Mesothelial cell of epicardium (in vitro differentiated cells): ENCODE data around the gene MRC2. TPM values are rescaled to one million over a fixed set of nuclear protein-coding genes. Genes with fewer than 3 reads are reported as not detected.

ENCODE experiments used
- DNase-seq, 2 experiments: peaks; one replicate each; pipeline ENCODE4 v3.0.0; 2021; ENCODE audit warnings: low spot score in 2 of 2; ENCODE audit not compliant: unreplicated experiment in 2 of 2
- H3K27ac Mint-ChIP-seq: 2 replicates; pipeline ENCODE4 v1.8.0; 2021; ENCODE audit warnings: mixed read lengths
- H3K27me3 Mint-ChIP-seq: 2 replicates; pipeline ENCODE4 v1.8.0; 2021; ENCODE audit warnings: low read depth, mixed read lengths
- H3K36me3 Mint-ChIP-seq: 2 replicates; pipeline ENCODE4 v1.8.0; 2021; ENCODE audit warnings: mixed read lengths
- H3K4me1 Mint-ChIP-seq: 2 replicates; pipeline ENCODE4 v1.8.0; 2021; ENCODE audit warnings: mixed read lengths
- H3K4me3 Mint-ChIP-seq: 2 replicates; pipeline ENCODE4 v1.8.0; 2021; ENCODE audit warnings: mild to moderate bottlenecking, moderate library complexity, mixed read lengths
- H3K9me3 Mint-ChIP-seq: 2 replicates; pipeline ENCODE4 v1.8.0; 2021; ENCODE audit warnings: mixed read lengths
- total RNA-seq: library from RNA; stranded (reverse); gene quantifications from 3 replicates; pipeline ENCODE4 v1.2.1, GENCODE V29; 2021
- TF ChIP-seq, protein P1 (sequence below): fragments of 200-600 bp; sonication (generic); IDR thresholded peaks from one replicate; pipeline ENCODE4 v1.5.0; 2021; ENCODE audit warnings: antibody characterized with exemption; ENCODE audit not compliant: unreplicated experiment

The MRC2 gene
- total RNA-seq, 1 donor from 2014 or later: 120 TPM

DNA sequence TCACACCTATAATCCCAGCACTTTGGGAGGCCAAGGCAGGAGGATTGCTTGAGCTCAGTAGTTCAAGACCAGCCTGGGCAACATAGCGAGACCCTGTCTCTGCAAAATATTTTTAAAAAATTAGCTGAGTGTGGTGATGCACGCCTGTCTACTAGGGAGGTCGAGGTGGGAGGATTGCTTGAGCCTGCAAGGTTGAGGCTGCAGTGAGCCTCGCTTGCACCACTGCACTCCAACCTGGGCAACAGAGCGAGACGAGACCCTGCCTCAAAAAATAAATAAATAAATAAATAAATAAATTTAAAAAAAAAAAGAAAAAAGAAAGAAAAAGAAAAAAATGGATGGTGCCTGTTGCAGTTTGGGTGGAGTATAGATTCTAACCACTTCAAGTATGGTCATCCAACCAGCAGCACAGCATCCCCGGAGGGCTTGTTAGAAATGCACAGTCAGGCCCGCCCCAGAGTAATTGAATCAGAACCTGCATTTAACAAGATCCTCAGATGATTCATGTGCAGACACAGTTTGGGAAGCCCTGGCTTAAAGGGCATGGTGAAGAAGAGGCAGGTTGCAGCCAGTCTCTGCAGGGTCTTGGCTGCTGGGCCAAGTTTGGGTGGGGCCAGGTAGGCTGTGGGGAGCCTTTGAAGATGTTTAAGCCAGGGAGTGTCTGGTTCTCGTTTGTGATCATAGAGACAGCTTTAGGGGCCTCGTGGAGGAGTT lies 40.8 kb downstream of the MRC2 start:
- no peak overlapping the region for H3K27ac Mint-ChIP-seq
- no peak overlapping the region for H3K4me3 Mint-ChIP-seq
- DNase-seq: no peak
- H3K36me3 Mint-ChIP-seq: peaks cover 8% of the 10 kb centered on the region
- H3K27me3 Mint-ChIP-seq: no peaks in the 10 kb centered on the region
- H3K4me1 Mint-ChIP-seq: peaks cover 14% of the 10 kb centered on the region
- no peaks in the 10 kb centered on the region for H3K9me3 Mint-ChIP-seq
- TF ChIP-seq, protein P1, sequence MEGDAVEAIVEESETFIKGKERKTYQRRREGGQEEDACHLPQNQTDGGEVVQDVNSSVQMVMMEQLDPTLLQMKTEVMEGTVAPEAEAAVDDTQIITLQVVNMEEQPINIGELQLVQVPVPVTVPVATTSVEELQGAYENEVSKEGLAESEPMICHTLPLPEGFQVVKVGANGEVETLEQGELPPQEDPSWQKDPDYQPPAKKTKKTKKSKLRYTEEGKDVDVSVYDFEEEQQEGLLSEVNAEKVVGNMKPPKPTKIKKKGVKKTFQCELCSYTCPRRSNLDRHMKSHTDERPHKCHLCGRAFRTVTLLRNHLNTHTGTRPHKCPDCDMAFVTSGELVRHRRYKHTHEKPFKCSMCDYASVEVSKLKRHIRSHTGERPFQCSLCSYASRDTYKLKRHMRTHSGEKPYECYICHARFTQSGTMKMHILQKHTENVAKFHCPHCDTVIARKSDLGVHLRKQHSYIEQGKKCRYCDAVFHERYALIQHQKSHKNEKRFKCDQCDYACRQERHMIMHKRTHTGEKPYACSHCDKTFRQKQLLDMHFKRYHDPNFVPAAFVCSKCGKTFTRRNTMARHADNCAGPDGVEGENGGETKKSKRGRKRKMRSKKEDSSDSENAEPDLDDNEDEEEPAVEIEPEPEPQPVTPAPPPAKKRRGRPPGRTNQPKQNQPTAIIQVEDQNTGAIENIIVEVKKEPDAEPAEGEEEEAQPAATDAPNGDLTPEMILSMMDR: no peak

DNA sequence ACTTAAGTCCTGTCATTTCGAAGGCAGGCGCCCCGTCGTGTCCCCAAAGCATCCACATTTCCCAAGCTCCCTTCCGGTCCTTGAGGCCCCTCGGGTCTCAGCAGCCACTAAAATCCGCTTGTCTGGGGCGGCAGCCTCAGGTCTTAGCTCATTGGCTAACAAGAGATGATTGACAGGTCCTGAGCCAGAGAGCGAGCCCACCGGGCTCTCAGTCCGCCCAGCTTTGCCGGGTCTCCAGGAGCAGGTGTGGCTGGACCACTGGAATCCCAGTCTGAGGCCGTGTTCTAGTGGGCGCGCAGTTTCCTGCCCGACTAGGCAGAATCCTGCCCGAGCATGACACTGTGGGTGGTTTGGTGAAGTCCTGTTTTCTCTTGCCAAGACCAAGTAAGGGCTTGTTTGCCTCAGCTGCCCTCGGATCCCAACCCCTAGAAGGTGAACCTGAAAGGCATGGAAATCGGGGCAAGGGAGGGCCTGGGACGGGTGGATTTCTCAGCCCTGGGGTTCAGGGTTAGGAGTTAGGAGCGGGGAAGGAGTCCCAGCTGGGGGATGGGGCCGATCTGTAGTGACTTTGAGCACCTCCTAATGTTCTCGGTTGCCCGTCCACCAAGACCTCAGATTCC lies 42.8 kb downstream of the MRC2 start:
- no peak for DNase-seq
- Mint-ChIP-seq H3K4me3 (no peak overlapping the region), H3K27me3 (no peaks in the 10 kb centered on the region), H3K27ac (no peak overlapping the region), H3K9me3 (no peaks in the 10 kb centered on the region), H3K36me3 (peaks cover 5% of the 10 kb centered on the region), H3K4me1 (peaks cover 16% of the 10 kb centered on the region)
- TF ChIP-seq, protein P1: no peak

DNA sequence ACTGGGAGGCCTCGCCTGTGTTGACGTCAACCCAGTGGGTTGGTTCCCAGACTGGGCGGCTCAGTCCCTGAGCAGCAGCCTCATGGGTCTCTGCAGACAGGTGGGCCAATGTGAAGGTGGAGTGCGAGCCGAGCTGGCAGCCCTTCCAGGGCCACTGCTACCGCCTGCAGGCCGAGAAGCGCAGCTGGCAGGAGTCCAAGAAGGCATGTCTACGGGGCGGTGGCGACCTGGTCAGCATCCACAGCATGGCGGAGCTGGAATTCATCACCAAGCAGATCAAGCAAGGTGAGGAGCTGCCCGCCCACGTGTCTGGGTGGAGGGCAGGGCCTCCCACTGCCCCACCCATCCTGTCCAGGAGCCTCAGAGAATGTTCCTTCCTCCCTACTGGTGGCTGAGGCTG lies 44.1 kb downstream of the MRC2 start:
- no peak for DNase-seq
- Mint-ChIP-seq H3K9me3 (no peaks in the 10 kb centered on the region), H3K36me3 (peaks cover 5% of the 10 kb centered on the region), H3K4me3 (no peak overlapping the region), H3K27ac (no peak overlapping the region), H3K4me1 (peaks cover 19% of the 10 kb centered on the region), H3K27me3 (no peaks in the 10 kb centered on the region)
- TF ChIP-seq, protein P1: no peak

DNA sequence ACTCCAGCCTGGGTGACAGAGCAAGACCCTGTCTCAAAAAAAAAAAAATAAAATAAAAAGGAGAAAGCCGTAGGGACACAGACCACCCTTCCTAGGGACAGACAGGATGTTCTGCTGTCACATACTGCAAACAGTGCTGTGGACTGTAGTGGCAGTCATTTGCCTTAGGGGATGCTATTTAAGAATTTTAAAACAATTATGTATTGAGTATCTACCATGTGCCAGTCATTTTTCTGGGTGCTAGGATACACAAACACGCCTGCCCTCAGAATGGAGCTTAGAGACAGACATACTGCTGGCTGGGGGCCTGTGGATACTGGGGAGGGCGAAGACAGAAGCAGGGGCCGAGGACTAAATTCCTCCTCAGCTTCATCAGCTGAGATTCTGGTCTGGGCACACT lies 45.5 kb downstream of the MRC2 start:
- no peaks in the 10 kb centered on the region for H3K27me3 Mint-ChIP-seq
- no peak overlapping the region for H3K27ac Mint-ChIP-seq
- H3K36me3 Mint-ChIP-seq: peaks cover 6% of the 10 kb centered on the region
- H3K9me3 Mint-ChIP-seq: no peaks in the 10 kb centered on the region
- TF ChIP-seq, protein P1: no peak
- peaks cover 19% of the 10 kb centered on the region for H3K4me1 Mint-ChIP-seq
- DNase-seq: no peak
- no peak overlapping the region for H3K4me3 Mint-ChIP-seq

DNA sequence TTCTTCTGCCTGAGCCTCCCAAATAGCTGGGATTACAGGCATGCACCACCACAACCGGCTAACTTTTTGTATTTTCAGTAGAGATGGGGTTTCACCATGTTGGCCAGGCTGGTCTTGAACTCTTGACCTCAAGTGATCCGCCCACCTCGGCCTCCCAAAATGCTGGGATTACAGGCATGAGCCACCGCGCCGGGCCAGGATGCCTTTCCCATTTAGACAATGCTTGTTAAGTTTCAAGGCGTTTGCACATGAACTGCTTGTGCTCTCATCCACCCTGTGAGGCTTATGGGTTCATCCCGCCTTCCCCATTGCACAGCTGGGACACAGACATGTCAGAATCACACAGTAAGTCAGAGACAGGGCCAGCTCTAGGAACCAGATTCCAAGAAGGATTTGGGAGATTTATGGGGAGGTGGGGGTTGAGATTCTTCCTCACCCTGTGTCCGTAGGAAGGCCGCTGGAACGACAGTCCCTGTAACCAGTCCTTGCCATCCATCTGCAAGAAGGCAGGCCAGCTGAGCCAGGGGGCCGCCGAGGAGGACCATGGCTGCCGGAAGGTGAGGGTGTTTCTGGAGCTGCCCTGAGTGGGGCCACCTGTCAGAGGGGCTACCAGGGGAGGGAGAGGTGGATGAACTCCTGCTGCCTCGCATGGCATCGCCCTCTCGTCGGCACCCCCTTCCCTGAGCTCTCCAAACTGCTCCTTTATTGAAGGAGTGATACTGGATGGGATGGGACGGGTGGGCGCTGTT lies 46.3 kb downstream of the MRC2 start:
- Mint-ChIP-seq H3K4me1 (peaks cover 16% of the 10 kb centered on the region), H3K9me3 (no peaks in the 10 kb centered on the region), H3K36me3 (peaks cover 2% of the 10 kb centered on the region), H3K4me3 (no peak overlapping the region), H3K27me3 (no peaks in the 10 kb centered on the region), H3K27ac (no peak overlapping the region)
- DNase-seq: no peak
- TF ChIP-seq, protein P1: no peak
